Panc1 (cell line): ENCODE data around the gene CLDN3. TPM values are rescaled to one million over a fixed set of nuclear protein-coding genes. Genes with fewer than 3 reads are reported as not detected.
A peak's percentile ranks its signal among the peaks of the same experiment; 100 is the strongest.

Experiments
- ATAC-seq: fragments of 200-7000 bp; cut with Tn5 transposase; 2 replicates; pipeline ENCODE4 v1.9.1; 2020; ENCODE audit warnings: mild to moderate bottlenecking, moderate library complexity
- BruUV-seq: library from RNA; stranded (reverse); fragments of 400-500 nt; replicated peaks from 2 replicates; lab custom pipeline; 2021; lab: Mats Ljungman, UMichigan
- CTCF ChIA-PET: fragments of 300-600 bp; sonication (Branson Sonifier 250); formaldehyde crosslinking; loops from one replicate; lab custom pipeline; 2022; ENCODE audit warnings: antibody characterized with exemption; lab: Charles Lee
- POLR2A ChIA-PET: fragments of 300-600 bp; sonication (Branson Sonifier 250); formaldehyde crosslinking; loops from one replicate; lab custom pipeline; 2022; ENCODE audit warnings: antibody characterized with exemption; lab: Charles Lee
- DNase-seq: peaks from one replicate; pipeline ENCODE4 v3.0.0-alpha.2; 2010; ENCODE audit warnings: low read depth, low spot score
- H3K27ac ChIP-seq: 2 replicates; pipeline ENCODE4 v1.5.1; 2011; ENCODE audit warnings: mild to moderate bottlenecking, low read length, inconsistent platforms
- H3K27me3 ChIP-seq: fragments of 200-500 bp; sonication (Bioruptor generic); 2 replicates; pipeline ENCODE4 v1.6.0; 2014; ENCODE audit warnings: low read length, inconsistent platforms; ENCODE audit not compliant: control insufficient read depth, insufficient read depth
- H3K36me3 ChIP-seq: fragments of 200-500 bp; sonication (Bioruptor generic); 2 replicates; pipeline ENCODE4 v1.5.1; 2014; ENCODE audit warnings: inconsistent platforms, mild to moderate bottlenecking, low read length, moderate library complexity; ENCODE audit not compliant: control insufficient read depth, insufficient read depth
- H3K4me1 ChIP-seq: 2 replicates; pipeline ENCODE4 v1.5.1; 2011; ENCODE audit warnings: inconsistent platforms, mild to moderate bottlenecking, low read length, moderate library complexity; ENCODE audit not compliant: control insufficient read depth, insufficient read depth
- H3K4me3 ChIP-seq, 2 experiments: 2 replicates each; pipeline ENCODE4 v1.5.1; 2011 to 2012; ENCODE audit warnings: low read depth in 2 of 2, low read length in 2 of 2, mild to moderate bottlenecking in 2 of 2, inconsistent platforms in 1 of 2, moderate library complexity in 1 of 2
- H3K9me3 ChIP-seq: fragments of 200-500 bp; sonication (Bioruptor generic); 2 replicates; pipeline ENCODE4 v1.5.1; 2014; ENCODE audit warnings: low read depth, mild to moderate bottlenecking, inconsistent platforms, low read length, moderate library complexity; ENCODE audit not compliant: control insufficient read depth, insufficient read depth
- CTCF ChIP-seq: fragments of 450-650 bp; IDR thresholded peaks from 2 replicates; pipeline ENCODE4 v1.5.1; 2017; ENCODE audit warnings: mild to moderate bottlenecking
- POLR2AphosphoS5 ChIP-seq: IDR thresholded peaks from 2 replicates; pipeline ENCODE4 v1.6.1; 2012; ENCODE audit warnings: mild to moderate bottlenecking, low read depth, low read length, moderate library complexity
- REST ChIP-seq, 2 experiments: IDR thresholded peaks; 2 replicates each; pipeline ENCODE4 v1.6.1; 2011 to 2012; ENCODE audit warnings: low read depth in 2 of 2, control low read depth in 1 of 2, low read length in 1 of 2, mild to moderate bottlenecking in 1 of 2, moderate library complexity in 1 of 2; ENCODE audit not compliant: insufficient read depth in 1 of 2
- SIN3A ChIP-seq: IDR thresholded peaks from 2 replicates; pipeline ENCODE4 v1.6.1; 2012; ENCODE audit warnings: low read depth, mild to moderate bottlenecking, low read length, moderate library complexity, borderline replicate concordance; ENCODE audit not compliant: insufficient read depth
- TCF7L2 ChIP-seq: IDR thresholded peaks from 2 replicates; pipeline ENCODE4 v1.6.1; 2011; ENCODE audit warnings: mild to moderate bottlenecking, low read depth, low read length, inconsistent platforms
- in situ Hi-C: cut with HindIII; loops from 2 replicates; pipeline ENCODE4 v1.10.0; 2016; ENCODE audit warnings: low sequenced_read_pairs, low pct_unique_long_range_greater_than_20kb
- intact Hi-C: fragments of 100-400 bp; cut with micrococcal nuclease; formaldehyde crosslinking; loops from one replicate; pipeline ENCODE4 v1.10.0; 2022; ENCODE audit not compliant: unreplicated experiment
- total RNA-seq: library from RNA; stranded (reverse); gene quantifications from one replicate; pipeline ENCODE4 v1.2.1, GENCODE V29; 2021; ENCODE audit not compliant: unreplicated experiment

Gene CLDN3
- total RNA-seq, 1 experiment from 2014 or later: 16.8 TPM

- no peak overlapping the region for H3K4me3 ChIP-seq
- no peak overlapping the region for H3K27ac ChIP-seq
- in situ Hi-C loops: no loop called here
- 0 out of 2 replicates have a peak, but pooled peaks cover 4% of the 10 kb centered on the region for H3K4me1 ChIP-seq
- ATAC-seq: peak; percentile 42; the same call in 1 of the 2 replicates
- no peak for TF ChIP-seq SIN3A
- TF ChIP-seq POLR2AphosphoS5: no peak
- no peak for TF ChIP-seq REST (IDR thresholded peaks at IDR 0.05; ENCODE audit: insufficient read depth in 1 of 2, low read depth in 2 of 2, low read length in 1 of 2)
- TF ChIP-seq TCF7L2: no peak
- TF ChIP-seq CTCF: no peak
- CTCF ChIA-PET: no interaction called here
- BruUV-seq: no TSS peak
- intact Hi-C loops: no loop called here
- POLR2A ChIA-PET: no interaction called here
- H3K36me3 ChIP-seq: no peaks in the 10 kb centered on the region
- H3K9me3 ChIP-seq: no peaks in the 10 kb centered on the region
- H3K27me3 ChIP-seq: no peaks in the 10 kb centered on the region
- no peak for DNase-seq
These were observed 11.4 kb downstream of the CLDN3 start for GRCh38 chr7:73758581-73759138.

GRCh38 chr7:73749931-73750776 is 19.9 kb downstream of the CLDN3 start:
- Histone ChIP-seq H3K4me1 (no peaks in the 10 kb centered on the region), H3K27ac (no peak overlapping the region), H3K4me3 (no peak overlapping the region), H3K27me3 (no peaks in the 10 kb centered on the region), H3K36me3 (no peaks in the 10 kb centered on the region), H3K9me3 (no peaks in the 10 kb centered on the region)
- intact Hi-C loops (no loop called here), in situ Hi-C loops (no loop called here)
- no TSS peak for BruUV-seq
- TF ChIP-seq TCF7L2 (no peak), REST (IDR thresholded peaks at IDR 0.05; ENCODE audit: insufficient read depth in 1 of 2, low read depth in 2 of 2, low read length in 1 of 2) (no peak), CTCF (no peak), SIN3A (no peak), POLR2AphosphoS5 (no peak)
- ChIA-PET CTCF (no interaction called here), POLR2A (no interaction called here)
- no peak for DNase-seq
- ATAC-seq: no peak
